ENCODE data around the gene IL10RB.
"Not testable (repeated sequence)": the region's sequence is repeated elsewhere in the genome, so short reads cannot be mapped to it uniquely, and the experiment has no call there.

IL10RB gene

DNA sequence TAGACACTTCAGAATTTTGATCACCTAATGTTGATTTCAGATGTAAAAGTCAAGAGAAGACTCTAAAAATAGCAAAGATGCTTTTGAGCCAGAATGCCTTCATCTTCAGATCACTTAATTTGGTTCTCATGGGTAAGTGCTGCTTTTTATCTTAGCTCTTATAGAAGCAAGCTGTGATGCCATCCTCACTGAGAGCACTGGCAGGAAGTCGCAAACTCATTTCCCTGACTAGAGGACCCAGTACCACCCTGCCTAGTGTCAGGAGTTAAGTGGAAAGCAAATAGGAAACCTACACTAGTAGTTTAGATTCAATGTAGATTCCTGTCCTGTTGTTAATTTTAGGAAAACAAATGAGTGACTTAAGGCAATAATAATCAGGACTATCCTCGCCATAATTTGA, 24.3 kb upstream of the IL10RB start:
- no peak for DNase-seq (ENCODE audit: low read depth)

DNA sequence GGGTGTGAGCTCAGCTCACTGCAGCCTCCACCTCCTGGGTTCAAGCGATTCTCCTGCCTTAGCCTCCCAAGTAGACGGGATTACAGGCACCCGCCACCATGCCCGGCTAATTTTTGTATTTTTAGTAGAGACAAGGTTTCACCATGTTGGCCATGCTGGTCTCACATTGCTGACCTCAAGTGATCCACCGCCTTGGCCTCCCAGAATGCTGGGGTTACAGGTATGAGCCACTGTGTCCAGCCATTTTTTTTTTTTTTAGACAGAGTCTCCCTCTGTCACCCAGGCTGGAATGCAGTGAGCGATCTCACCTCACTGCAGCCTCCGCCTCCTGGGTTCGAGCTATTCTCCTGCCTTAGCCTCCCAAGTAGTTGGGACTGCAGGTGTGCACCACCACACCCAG, 23.3 kb upstream of the IL10RB start:
- DNase-seq (ENCODE audit: low read depth) = not testable (repeated sequence)

DNA sequence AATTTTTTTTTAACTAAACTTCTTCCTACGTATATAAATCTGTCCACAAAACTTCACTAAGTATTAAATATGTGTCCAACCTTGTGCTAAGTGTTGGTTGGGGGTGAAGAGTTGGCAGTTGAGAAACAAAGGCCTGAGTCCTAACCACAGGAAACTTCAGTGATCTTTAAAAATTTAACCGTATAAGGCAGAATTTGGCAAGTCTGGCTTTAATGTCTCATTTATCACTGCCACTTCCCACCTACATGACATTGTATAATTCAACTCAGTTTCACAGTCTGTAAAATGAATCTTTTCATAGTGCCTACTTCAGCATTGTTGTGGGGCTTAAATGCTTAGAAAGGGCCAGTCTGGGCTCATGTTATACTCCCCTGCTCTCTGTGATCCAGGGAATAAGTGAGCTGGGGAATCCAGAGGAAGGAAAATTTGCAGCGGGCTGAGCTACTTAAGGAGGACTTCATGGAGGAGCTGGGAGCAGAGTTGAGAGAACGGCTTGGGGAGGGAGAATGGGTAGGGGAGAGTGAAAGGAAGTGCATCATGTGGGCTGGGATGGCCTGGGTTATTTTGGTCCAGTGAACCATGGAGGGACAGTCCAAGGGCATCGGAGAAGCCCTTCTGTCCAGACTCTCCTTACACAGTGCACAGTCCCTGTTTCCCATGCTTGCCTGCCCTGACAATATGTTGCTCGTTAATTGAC, 21.9 kb upstream of the IL10RB start:
- no peak for DNase-seq (ENCODE audit: low read depth)

DNA sequence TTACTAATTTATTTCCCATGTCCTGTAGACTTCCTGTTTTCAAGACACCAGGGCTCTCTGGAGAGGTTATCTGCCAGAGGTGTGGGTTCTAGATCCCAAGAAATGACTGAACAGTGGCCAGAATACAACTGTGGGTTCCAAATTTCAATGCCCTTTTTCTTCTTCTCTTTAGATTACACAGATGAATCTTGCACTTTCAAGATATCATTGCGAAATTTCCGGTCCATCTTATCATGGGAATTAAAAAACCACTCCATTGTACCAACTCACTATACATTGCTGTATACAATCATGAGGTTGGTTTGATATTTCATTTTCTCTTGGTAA, 21.4 kb upstream of the IL10RB start:
- DNase-seq (ENCODE audit: low read depth) = no peak

DNA sequence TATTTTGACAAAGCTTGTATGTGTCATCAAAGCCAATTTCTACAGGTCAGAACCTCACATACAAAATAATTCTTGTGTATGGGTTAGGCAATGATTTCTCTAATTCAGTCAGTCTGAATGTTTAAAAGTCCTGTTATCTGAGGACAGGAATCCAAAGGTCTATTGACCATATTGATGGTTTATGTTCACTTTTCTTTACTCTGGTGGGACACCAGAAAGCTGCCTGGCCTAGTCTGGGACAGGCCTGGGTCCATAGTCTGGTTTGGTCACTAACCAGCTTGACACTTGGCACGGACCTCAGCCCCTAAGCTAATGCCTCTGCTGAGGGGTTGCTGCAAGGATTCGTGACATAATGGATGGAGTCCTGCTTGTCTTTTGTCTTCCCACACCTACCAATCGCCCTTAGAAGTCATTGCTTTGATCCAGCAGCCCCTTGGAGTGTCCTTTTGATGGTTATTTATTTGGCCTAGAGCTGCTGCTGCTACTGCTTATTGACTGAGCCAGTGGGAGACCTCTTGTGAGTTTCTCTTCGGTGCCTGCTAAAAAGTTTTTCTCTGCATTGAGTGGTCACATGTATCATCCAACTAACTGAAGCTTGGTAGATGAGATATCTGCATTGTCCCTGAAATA, 20.8 kb upstream of the IL10RB start:
- no peak for DNase-seq (ENCODE audit: low read depth)

DNA sequence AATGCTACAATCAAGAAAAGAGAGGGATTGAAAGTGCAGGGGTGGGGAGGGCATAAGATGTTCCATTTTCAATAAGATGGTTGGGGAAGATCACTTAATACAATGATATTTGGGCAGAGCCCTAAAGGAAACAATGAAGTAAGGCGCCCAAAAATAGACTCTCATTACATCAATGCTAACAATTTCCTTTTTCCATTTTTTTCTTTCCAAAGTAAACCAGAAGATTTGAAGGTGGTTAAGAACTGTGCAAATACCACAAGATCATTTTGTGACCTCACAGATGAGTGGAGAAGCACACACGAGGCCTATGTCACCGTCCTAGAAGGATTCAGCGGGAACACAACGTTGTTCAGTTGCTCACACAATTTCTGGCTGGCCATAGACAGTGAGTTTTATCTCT, 19.7 kb upstream of the IL10RB start:
- no peak for DNase-seq (ENCODE audit: low read depth)

DNA sequence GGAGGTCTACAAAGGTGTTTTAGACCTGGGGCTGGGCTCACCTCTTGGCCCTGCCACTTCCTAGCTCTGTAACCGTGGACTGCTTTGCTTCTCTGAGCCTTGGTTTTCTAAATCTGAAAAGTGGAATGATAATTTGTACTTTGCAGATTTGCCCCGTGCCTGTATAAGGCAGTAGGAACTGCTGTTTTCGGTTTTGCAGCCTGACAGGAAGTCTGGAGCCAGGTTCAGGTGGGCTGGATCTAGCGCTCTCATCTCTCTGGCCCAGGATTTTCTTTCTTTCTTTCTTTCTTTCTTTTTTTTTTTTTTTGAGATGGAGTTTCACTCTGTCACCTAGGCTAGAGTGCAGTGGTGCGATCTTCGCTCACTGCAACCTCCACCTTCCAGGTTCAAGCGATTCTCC, 19.2 kb upstream of the IL10RB start:
- DNase-seq (ENCODE audit: low read depth) = no peak

DNA sequence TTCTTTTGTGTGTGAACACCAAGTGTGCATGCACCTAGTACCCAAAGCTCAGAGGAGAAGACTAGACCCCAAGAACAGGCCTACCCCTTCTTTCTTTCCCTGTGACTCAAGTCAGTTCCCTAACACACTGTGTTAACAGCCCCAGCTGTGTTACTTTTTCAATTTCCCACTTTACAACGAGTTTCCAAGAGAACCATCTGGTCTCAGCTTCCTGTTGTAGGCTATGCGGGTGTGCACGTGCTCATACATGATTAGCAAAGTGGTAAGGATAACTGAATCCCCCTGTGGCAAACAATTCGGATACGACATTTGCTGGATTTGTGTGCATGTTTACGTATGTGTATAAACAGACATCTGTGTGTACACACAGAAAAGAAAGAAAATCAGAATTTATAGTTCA, 18.6 kb upstream of the IL10RB start:
- DNase-seq (ENCODE audit: low read depth) = no peak

DNA sequence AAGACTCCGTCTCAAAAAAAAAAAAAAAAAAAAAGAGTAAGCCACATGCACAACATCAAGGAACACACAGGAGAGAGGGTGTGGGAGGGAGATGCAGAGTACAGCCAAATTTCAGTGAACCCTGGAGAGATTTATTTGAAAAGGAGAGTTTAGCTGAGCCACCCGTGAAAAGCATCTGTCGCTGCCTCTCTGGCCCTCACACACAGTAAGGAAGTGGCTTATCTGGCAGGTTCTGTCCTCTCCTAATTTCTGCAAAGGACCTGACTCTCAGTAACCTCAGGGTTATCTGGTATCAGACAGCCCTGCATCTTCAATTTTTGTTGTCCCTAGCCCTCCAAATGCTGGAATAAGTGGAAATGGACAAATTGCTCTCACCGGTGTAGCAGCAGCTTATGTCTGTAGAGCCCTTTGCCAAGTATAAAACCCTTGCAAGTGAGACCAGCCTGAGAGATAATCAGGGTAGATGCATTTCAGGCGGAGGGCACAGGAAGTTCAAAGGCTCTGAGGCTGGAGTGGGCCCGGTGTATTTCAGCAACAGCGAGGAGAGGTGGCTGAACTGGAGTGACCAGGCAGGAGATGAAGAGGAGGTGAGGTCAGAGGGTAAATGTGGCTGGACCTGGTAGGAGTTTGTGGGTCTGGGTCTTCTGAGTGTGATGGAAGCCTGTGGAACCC, 16.7 kb upstream of the IL10RB start:
- DNase-seq (ENCODE audit: low read depth) = no peak

DNA sequence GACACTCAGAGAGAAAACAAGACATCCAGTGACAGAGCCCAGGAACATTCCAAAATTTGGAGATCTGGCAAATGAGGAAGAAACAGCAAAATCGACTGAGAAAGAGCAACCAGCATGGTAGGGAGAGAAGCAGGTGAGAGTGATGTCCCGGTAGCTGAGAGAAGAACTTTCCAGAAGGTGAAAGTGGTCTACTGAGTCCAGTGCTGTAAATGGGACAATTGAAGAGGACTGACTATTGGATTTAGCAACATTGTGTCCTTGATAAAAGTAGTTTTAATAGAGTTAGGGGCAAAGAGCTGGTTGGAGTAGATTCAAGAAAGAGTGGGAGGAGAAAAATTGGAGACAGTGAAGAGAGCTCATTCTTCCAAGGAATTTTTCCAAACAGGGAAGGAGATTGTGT, 15.0 kb upstream of the IL10RB start:
- no peak for DNase-seq (ENCODE audit: low read depth)

DNA sequence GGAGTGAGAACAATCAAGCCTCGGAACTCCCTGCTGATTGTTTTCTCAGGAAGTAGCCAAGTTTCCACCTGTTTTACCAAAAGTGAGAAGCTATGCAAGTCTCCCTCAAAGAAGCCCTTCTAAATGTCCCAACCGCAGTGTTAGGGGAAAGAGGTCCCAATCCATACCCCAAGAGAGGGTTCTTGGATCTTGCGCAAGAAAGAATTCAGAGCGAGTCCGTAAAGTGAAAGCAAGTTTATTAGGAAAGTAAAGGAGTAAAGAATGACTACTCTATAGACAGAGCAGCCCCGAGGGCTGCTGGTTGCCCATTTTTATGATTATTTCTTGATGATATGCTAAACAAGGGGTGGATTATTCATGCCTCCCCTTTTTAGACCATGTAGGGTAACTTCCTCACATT, 12.8 kb upstream of the IL10RB start:
- not testable (repeated sequence) for DNase-seq (ENCODE audit: low read depth)

DNA sequence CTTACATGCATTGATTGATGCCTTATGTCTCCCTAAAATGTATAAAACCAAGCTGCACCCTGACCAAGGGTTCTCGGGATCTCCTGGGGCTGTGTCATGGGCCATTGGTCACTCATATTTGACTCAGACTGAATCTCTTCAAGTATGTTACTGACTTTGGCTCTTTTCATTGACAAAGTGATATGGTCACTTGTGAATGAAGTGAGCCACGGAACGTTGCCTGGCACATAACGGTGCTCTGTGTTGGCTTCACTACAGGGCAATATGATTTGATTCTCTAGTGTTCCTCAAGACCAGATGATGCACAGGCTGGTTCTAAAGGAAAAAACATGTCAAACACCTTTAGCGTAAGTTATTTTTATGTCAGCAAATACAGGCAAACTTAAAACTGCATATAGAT, 11.4 kb upstream of the IL10RB start:
- no peak for DNase-seq (ENCODE audit: low read depth)

DNA sequence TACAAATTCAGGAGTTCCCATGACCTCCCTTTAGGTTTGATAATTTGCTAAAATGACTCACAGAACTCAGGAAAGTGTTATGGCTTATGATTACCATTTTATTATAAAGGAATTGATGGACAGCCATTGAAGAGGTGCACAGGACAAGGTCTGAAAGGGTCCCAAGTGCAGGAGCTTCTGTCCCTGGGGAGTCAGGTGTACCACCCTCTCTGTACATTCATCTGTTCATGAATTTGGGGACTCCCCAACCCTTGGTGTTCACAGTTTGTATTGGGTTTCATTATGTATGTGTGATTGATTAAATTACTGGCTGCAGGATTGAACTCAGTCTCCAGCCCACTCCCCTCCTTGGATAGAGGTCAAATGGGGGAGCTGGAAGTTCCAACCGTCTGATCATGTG, 10.8 kb upstream of the IL10RB start:
- DNase-seq (ENCODE audit: low read depth) = no peak

DNA sequence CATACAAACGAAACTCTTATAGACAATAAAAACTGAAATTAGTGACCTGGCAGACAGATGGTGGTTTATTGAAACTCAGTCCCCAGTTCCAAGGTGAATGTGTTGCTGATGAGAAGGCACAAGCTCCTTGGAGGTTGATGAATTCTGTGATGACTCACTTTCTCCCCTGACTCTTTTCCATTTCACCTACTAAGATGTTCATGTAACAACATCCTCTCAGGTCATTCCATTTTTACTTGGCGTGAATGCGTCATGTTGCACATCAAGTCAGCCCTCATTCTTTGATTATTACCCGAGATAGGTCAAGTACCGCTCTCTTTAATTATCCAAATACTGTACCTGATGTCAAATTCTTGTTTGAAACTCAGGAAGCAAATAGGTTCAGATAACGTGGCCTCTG, 10.1 kb upstream of the IL10RB start:
- no peak for DNase-seq (ENCODE audit: low read depth)

DNA sequence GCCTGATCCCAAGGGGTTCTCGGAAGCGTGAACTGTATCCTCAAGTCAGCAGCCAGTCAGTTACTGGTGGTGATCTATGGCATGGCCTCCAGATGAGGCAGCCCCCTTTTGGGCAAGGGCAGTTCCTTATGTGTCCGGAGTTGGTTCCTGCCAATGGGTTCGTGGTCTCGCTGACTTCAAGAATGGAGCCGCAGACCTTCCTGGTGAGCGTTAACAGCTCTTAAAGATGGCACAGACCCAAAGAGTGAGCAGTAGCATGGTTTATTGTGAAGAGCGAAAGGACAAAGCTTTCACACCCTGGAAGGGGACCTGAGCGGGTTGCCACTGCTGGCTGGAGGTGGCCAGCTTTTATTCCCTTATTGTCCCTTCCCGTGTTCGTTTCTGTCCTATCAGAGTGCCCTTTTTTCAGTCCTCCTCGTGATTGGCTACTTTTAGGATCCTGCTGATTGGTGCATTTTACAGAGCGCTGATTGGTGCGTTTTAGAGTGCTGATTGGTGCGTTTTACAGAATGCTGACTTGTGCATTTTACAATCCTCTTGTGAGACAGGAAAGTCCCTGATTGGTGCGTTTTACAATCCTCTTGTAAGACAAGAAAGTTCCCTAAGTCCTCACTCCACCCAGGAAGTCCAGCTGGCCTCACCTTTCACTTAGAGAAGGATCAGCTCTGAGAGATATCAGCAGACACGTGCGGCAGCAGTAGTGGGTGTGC, 8.9 kb upstream of the IL10RB start:
- DNase-seq (ENCODE audit: low read depth) = no peak

DNA sequence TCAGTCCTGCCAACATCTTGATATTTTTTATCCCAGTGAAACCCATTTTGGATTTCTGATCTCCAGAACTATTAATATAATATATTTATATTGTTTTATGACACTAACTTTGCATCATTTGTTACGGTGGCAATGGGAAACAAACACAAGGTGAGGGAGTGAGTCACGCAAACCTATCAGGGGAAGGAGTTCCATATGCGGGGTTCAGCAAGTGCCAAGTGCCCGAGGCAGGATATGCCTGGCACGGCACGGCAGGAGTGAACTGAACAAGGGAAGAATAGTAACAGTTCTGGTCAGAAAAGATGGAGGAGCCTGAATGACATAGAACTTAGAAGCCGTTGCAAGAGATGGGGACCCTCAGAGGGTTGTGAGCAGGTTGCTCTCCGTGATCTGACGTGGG, 7.7 kb upstream of the IL10RB start:
- DNase-seq (ENCODE audit: low read depth) = no peak

DNA sequence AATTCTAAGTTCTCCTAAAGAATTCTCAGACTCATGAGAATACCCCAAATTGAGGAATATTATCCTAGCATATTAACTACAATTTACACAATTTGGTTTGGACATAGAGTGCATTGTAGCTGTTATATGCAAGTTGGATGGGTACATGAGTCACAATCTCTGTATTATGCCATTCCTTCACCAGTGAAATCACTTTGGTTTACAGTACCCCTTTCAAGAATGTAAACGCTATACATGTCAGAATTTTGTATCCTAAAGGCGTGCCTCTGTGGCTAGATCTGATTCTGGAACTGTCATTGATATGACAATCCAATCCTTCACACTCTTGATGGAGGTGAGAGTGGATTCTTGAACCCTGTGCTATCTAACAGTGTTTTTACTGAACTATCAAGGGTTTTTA, 6.7 kb upstream of the IL10RB start:
- DNase-seq (ENCODE audit: low read depth) = no peak

DNA sequence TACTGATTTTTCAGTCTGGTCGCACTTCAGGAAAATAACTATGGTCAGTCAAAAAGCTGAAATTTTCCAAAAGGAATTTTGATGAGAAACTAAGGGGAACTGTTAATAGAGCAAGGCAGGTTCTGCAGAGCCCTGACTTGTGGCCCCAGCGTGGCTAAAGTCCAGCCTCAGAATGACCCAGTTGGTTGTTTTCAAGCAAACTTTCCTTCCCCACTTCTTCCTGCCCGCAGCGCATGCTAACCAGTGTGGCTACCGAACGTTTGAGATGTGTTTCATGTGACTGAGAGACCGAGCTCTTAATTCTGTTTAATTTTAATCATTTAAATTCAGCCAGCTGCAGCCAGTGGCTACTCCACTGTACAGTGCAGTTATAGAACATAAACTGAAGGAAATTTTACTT, 6.2 kb upstream of the IL10RB start:
- no peak for DNase-seq (ENCODE audit: low read depth)

DNA sequence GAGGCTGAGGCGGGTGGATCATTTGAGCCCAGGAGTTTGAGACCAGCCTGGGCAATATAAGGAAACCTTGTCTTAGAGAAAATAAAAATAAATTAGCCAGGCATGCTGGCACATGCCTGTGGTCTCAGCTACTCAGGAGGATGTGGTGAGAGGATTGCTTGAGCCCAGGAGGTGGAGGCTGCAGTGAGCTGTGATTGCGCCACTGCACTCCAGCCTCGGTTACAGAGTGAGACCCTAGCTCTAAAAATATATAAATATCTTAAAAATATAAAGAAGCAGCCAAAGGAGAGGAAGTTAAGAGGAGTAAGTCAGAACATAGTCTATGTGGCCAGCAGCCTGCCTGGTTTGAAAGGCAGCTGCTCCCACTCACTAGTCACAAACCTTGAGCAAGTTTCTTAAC, 4.5 kb upstream of the IL10RB start:
- DNase-seq (ENCODE audit: low read depth) = no peak

DNA sequence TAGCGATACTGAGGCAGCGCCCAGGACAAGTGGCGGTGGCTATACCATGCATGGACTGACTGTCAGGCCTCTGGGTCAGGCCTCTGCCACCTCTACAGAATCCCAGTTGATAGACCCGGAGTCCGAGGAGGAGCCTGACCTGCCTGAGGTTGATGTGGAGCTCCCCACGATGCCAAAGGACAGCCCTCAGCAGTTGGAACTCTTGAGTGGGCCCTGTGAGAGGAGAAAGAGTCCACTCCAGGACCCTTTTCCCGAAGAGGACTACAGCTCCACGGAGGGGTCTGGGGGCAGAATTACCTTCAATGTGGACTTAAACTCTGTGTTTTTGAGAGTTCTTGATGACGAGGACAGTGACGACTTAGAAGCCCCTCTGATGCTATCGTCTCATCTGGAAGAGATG, 3.2 kb upstream of the IL10RB start:
- no peak for DNase-seq (ENCODE audit: low read depth)

DNA sequence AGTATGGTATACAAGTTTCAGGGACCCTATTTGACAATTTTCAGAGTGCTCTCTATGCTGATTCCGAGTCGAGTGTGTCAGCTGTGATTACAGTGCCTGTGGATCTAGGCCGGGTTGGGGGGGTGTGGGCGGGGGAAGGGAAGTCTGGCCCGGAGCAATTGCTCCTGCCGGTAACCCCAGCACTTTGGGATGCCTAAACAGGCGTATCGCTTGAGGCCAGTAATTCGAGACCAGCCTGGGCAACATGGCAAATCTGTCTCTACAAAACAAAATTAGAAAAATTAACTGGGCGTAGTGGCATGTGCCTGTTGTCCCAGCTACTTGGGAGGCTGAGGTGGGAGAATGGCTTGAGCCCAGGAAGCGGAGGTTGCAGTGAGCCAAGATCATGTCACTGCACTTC, 1.6 kb upstream of the IL10RB start:
- DNase-seq (ENCODE audit: low read depth) = no peak

DNA sequence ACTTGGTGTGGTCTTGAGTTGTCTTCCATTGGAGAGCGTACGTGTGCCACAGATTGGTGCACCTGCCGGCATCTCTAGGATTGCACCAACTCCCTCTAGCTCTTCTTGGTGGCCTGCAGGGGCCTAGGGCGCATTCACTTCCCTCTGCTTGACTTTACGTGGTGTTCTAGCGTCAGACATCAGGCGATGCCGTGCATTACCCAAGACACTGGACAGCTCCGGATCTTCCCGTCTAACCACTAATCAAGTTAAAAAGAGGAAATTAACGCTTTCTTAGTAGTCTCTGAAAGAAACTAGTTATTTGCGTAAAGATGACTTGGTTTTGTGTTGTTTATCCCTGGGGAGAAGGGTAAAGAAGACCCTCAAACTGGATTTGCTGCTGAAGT, 510 bp upstream of the IL10RB start:
- DNase-seq (ENCODE audit: low read depth) = no peak

DNA sequence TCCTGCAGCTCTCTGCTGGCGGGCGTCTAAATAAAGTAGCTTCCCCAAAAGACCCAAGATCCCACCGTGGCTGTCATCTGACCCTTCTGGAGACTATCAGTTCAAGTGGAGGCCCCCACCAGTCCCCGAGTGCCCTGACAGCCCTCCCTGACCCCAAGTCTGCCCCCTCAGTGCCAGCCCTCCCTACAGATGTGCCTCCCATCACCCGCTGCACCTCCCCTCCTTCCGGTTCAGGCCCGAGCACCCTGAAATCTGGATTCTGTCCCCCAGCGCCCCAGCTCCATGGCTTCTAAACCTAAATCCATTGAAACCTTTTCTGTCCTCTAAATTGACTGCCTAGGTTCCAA, 595 bp downstream of the IL10RB start:
- DNase-seq (ENCODE audit: low read depth) = no peak
